Upper lobe of left lung (tissue), 6 donors: ENCODE measurements around the gene NCS1. TPM values are rescaled to one million over a fixed set of nuclear protein-coding genes. Genes with fewer than 3 reads are reported as not detected.

ENCODE experiments used
- ATAC-seq, 2 donors: fragments of 200-7000 bp; cut with Tn5 transposase; one replicate each; pipeline ENCODE4 v1.9.1; 2022; ENCODE audit warnings: mild to moderate bottlenecking in 2 of 2, moderate library complexity in 2 of 2; ENCODE audit not compliant: low FRiP score in 2 of 2
- DNase-seq, 2 donors: peaks; one replicate each; pipeline ENCODE4 v3.0.0-alpha.2; 2019 to 2020
- H3K27ac ChIP-seq, 4 donors: fragments of 200-600 bp; sonication (generic); one replicate each; pipeline ENCODE4 v1.5.1; 2016 to 2019
- H3K27me3 ChIP-seq, 4 donors: fragments of 200-600 bp; sonication (generic); one replicate each; pipeline ENCODE4 v1.5.1; 2017 to 2019
- H3K36me3 ChIP-seq, 4 donors: fragments of 200-600 bp; sonication (generic); one replicate each; pipeline ENCODE4 v1.5.1; 2016 to 2019
- H3K4me1 ChIP-seq, 4 donors: fragments of 200-600 bp; sonication (generic); one replicate each; pipeline ENCODE4 v1.5.1; 2018 to 2019
- H3K4me3 ChIP-seq, 4 donors: fragments of 200-600 bp; sonication (generic); one replicate each; pipeline ENCODE4 v1.5.1; 2017 to 2019; ENCODE audit warnings: mild to moderate bottlenecking in 2 of 4, moderate library complexity in 1 of 4
- H3K9me3 ChIP-seq, 4 donors: fragments of 200-600 bp; sonication (generic); one replicate each; pipeline ENCODE4 v1.5.1; 2018 to 2019
- EP300 ChIP-seq, 4 donors: sonication (generic); formaldehyde crosslinking; IDR thresholded peaks; one replicate each; pipeline ENCODE4 v1.5.1; 2017; ENCODE audit warnings: antibody characterized with exemption in 4 of 4, control low read depth in 2 of 4
- POLR2A ChIP-seq, 4 donors: fragments of 450-650 bp; IDR thresholded peaks; one replicate each; pipeline ENCODE4 v1.5.1; 2016 to 2017; ENCODE audit warnings: antibody characterized with exemption in 4 of 4, mild to moderate bottlenecking in 2 of 4
- POLR2AphosphoS5 ChIP-seq, 2 donors: sonication (generic); formaldehyde crosslinking; IDR thresholded peaks; one replicate each; pipeline ENCODE4 v1.5.1; 2017; ENCODE audit warnings: antibody characterized with exemption in 2 of 2
- WGBS, 2 donors: methylation state at CpG; one replicate each; pipeline ENCODE4 v1.1.5; 2017 to 2018; 5-methylcytosine and 5-hydroxymethylcytosine counted together
- total RNA-seq, 6 donors: library from RNA; depleted of rRNA in 4 of 6; stranded (reverse); fragments of >200 nt in 4 of 6; gene quantifications; one replicate each; pipeline versions ENCODE4 v1.1.0 to v1.2.1, GENCODE V29; 2016 to 2021
- TF ChIP-seq, protein P1 (sequence below), 6 experiments: fragments of 450-650 bp in 4 of 6; fragments of 200-600 bp in 2 of 6; sonication (generic) in 2 of 6; IDR thresholded peaks; one replicate each; pipeline ENCODE4 v1.5.1; 2016 to 2019; ENCODE audit warnings: antibody characterized with exemption in 6 of 6
- donor health status: DM: no; HTN: no; CAD: no; lungs with moderate emphysema.
- donor health status: DM: no; HTN: yes; CAD: no; lungs with severe emphysema.

Gene NCS1
- total RNA-seq, 6 donors from 2014 or later = 2.7 to 10.0 (median 3.9) TPM

DNA sequence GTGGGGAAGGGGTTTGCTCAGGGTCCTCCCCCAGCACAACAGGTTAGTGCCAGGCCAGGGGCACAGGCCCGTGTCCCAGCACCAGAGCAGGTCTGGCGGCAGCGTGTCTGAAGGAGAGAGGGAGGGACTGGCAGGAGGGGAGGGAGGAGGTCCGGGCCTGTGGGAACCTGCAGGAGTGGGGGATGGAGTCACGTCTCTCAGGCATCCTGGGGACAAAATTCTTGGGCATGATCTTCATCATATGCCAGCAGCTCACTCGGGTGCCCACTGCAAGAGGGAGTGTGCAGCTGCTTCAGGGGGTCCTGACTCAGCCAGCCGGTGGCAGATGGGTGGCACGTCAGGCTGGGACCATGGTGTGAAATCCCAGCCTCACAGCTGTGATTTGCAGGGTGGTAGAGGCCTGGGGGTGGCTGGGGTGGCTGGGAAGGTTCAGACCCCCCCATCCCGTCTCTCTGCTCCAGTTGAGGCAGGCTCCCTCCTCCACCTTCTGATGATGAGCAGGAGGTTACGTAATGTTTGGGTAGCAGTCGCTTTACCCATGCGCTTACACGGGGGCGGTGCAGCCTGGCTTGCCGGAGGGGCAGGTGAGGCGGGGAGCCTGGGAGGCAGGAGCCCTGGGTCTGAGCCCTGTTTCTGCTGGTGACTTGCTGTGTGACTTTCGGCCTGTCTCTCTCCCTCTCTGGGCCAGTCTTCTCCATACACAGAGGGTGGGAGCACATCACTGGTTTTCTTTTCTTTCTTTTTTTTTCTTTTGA lies 40.5 kb downstream of the NCS1 start:
- no peak overlapping the region for H3K4me3 ChIP-seq
- DNase-seq (no peak), ATAC-seq (no peak)
- H3K9me3 ChIP-seq = no peaks in the 10 kb centered on the region
- no peaks in the 10 kb centered on the region for H3K4me1 ChIP-seq
- H3K27me3 ChIP-seq = no peaks in the 10 kb centered on the region
- TF ChIP-seq, protein P1, sequence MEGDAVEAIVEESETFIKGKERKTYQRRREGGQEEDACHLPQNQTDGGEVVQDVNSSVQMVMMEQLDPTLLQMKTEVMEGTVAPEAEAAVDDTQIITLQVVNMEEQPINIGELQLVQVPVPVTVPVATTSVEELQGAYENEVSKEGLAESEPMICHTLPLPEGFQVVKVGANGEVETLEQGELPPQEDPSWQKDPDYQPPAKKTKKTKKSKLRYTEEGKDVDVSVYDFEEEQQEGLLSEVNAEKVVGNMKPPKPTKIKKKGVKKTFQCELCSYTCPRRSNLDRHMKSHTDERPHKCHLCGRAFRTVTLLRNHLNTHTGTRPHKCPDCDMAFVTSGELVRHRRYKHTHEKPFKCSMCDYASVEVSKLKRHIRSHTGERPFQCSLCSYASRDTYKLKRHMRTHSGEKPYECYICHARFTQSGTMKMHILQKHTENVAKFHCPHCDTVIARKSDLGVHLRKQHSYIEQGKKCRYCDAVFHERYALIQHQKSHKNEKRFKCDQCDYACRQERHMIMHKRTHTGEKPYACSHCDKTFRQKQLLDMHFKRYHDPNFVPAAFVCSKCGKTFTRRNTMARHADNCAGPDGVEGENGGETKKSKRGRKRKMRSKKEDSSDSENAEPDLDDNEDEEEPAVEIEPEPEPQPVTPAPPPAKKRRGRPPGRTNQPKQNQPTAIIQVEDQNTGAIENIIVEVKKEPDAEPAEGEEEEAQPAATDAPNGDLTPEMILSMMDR (IDR thresholded peaks at IDR 0.05) = no peak
- no peak for TF ChIP-seq POLR2A (IDR thresholded peaks at IDR 0.05)
- no peak for TF ChIP-seq POLR2AphosphoS5 (IDR thresholded peaks at IDR 0.05)
- TF ChIP-seq EP300 (IDR thresholded peaks at IDR 0.05) = no peak
- H3K36me3 ChIP-seq = no peaks in the 10 kb centered on the region
- no peak overlapping the region for H3K27ac ChIP-seq
- 84 to 92% methylated on average over 15 to 16 of the region's 17 CpGs for WGBS, 2 donors

DNA sequence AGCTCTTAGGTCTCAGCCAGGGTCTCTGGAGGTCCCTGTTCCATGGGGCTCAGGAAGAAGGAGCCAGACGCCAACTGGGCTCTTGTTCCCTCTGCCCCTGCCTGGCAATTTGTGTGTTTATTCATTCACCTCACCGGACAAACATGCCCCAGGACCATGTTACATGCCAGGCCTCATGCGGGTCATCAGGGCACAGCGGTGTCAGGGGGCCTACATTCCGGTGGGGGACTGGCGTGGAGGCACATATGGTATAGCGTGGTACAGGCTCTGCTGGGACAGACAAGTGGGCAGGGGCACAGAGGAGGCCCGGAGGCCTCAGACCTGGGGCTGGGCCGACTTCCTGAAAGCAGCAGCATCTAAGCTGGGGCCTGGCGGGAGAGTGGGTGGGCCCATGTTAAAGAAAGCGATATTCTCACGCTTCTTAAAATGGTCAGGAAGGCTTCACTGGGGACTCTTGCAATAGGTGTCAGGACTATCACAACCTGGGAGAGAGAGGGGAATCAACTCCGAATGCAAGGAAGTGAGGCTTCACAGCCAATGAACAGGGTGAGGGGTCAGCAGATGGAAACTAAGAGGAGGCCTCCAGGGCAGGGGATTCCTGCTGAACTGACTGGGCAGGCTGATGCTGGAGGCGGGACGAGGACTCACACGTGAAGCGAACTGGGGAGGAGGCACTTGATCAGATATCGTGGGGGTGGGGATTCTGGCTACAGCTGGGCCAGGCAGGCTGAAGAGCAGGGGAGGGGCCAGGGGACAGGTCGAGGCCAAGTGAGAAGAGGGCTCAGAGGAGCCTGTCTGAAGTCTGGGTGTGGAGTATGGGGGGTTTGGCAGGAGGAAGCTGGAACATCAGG lies 41.9 kb downstream of the NCS1 start:
- no peaks in the 10 kb centered on the region for H3K4me1 ChIP-seq
- H3K27me3 ChIP-seq = no peaks in the 10 kb centered on the region
- no peak for TF ChIP-seq EP300 (IDR thresholded peaks at IDR 0.05)
- no peak for TF ChIP-seq POLR2A (IDR thresholded peaks at IDR 0.05)
- TF ChIP-seq, protein P1 (IDR thresholded peaks at IDR 0.05) = no peak
- no peak for TF ChIP-seq POLR2AphosphoS5 (IDR thresholded peaks at IDR 0.05)
- ATAC-seq = no peak
- no peaks in the 10 kb centered on the region for H3K9me3 ChIP-seq
- no peaks in the 10 kb centered on the region for H3K36me3 ChIP-seq
- no peak for DNase-seq
- H3K27ac ChIP-seq = no peak overlapping the region
- H3K4me3 ChIP-seq = no peak overlapping the region
- 79 to 86% methylated on average over 18 of the region's 19 CpGs for WGBS, 2 donors

DNA sequence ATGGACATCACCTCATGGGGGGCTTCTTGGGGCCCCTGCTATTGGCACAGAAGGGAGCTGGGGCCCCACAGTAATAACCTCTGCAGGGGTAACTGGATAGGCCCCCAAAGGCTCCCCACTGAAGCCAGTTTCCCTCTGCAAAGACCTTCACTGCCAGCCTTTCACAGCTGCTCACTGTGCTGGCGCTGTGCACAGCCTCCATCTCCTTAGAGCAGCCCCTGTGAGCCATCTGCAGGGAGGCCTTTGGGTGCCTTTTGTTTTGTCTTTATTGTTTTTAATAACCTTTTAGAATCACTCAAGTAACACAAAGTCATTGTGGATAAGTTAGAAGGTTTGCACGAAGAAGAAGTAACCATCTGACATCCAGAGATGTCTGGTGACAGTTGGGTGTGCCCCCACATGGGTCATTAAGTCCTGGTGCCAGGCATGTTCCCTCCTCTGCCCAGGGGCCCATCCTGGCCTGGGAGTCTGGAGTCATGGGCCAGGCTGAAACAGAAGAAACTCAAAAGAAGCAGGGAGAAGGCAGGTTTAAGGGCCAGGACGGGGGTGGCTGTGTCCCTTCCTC lies 42.7 kb downstream of the NCS1 start:
- Histone ChIP-seq H3K36me3 (no peaks in the 10 kb centered on the region), H3K27me3 (no peaks in the 10 kb centered on the region), H3K27ac (no peak overlapping the region), H3K9me3 (no peaks in the 10 kb centered on the region), H3K4me3 (no peak overlapping the region), H3K4me1 (peaks cover 0 to 3% (median 0%) of the 10 kb centered on the region in 4 donors)
- TF ChIP-seq POLR2AphosphoS5 (IDR thresholded peaks at IDR 0.05) (no peak), EP300 (IDR thresholded peaks at IDR 0.05) (no peak), POLR2A (IDR thresholded peaks at IDR 0.05) (no peak)
- TF ChIP-seq, protein P1 (IDR thresholded peaks at IDR 0.05) = no peak
- no peak for DNase-seq
- WGBS, 2 donors = 83 to 87% methylated on average over 2 to 3 of the region's 3 CpGs
- ATAC-seq = no peak

DNA sequence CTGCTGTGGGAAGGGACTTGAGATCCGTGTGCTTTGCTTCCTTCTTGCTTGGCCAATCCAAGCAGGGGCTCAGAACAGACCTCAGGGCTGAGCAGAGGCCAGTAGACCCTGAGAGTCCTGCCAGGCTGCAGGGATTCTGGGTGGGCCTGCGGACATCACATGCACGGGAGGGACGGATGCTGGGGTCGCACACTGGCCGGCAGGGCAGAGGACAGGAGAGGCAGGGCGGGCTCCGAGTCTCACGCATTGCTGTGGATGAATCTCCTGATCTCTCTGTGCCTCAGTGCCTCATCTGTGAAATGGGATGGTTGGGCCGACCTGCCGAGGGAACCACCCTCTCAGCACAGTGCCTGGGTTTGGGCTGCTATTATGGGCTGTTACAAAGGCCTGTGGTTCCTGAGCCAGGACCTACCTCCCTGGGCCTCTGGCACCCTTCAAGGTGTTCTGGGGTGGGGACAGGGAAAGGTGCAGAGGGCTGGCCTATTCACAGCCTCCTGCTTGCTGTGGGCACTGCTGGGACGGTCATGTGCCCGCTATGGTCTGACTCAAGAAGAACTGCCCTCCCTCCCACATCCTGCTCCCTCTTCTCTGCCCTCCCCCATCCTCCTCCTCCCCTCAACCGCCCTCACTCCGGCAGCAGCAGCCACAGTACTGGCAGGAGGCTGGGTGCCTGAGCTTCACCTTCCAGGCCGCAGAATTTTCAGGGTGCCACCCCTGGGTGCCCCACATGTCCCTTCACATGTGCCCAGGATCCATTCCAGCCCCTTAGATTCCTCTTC lies 43.3 kb downstream of the NCS1 start:
- Histone ChIP-seq H3K27me3 (no peaks in the 10 kb centered on the region), H3K36me3 (no peaks in the 10 kb centered on the region), H3K4me3 (no peak overlapping the region), H3K9me3 (no peaks in the 10 kb centered on the region), H3K4me1 (peaks cover 0 to 7% (median 0%) of the 10 kb centered on the region in 4 donors), H3K27ac (no peak overlapping the region)
- 54 to 75% methylated on average over 6 to 16 of the region's 16 CpGs for WGBS, 2 donors
- no peak for TF ChIP-seq POLR2A (IDR thresholded peaks at IDR 0.05)
- TF ChIP-seq POLR2AphosphoS5 (IDR thresholded peaks at IDR 0.05) = no peak
- TF ChIP-seq, protein P1 (IDR thresholded peaks at IDR 0.05) = no peak
- TF ChIP-seq EP300 (IDR thresholded peaks at IDR 0.05) = no peak
- DNase-seq (no peak), ATAC-seq (no peak)
